OCI-LY7 (cell line): ENCODE measurements around the gene TMEM244. TPM values are rescaled to one million over a fixed set of nuclear protein-coding genes. Genes with fewer than 3 reads are reported as not detected.

Source experiments
- BruUV-seq: library from RNA; stranded (reverse); fragments of 400-500 nt; replicated peaks from 2 replicates; lab custom pipeline; 2021; lab: Mats Ljungman, UMichigan
- CTCF ChIA-PET: fragments of 300-600 bp; sonication (Branson Sonifier 250); formaldehyde crosslinking; loops from one replicate; lab custom pipeline; 2022; ENCODE audit warnings: antibody characterized with exemption; ENCODE audit not compliant: unreplicated experiment; lab: Charles Lee
- POLR2A ChIA-PET: fragments of 300-600 bp; sonication (Branson Sonifier 250); formaldehyde crosslinking; loops from one replicate; lab custom pipeline; 2022; ENCODE audit warnings: antibody characterized with exemption; lab: Charles Lee
- DNase-seq: peaks from one replicate; pipeline ENCODE4 v3.0.0-alpha.2; 2015; ENCODE audit warnings: low spot score
- H2AFZ ChIP-seq: fragments of 200-600 bp; sonication (generic), shearing (Covaris generic); 2 replicates; pipeline ENCODE4 v1.6.1; 2014; ENCODE audit warnings: mild to moderate bottlenecking, antibody characterized with exemption, low read length, moderate library complexity
- H3K27ac ChIP-seq: fragments of 200-600 bp; sonication (generic); 2 replicates; pipeline ENCODE4 v1.5.1; 2014; ENCODE audit warnings: mixed run types, low read depth, mild to moderate bottlenecking, moderate library complexity, low read length, inconsistent platforms; ENCODE audit not compliant: poor library complexity, severe bottlenecking
- H3K36me3 ChIP-seq: fragments of 200-600 bp; sonication (generic); 2 replicates; pipeline ENCODE4 v1.6.1; 2014; ENCODE audit warnings: mild to moderate bottlenecking, antibody characterized with exemption, low read length, moderate library complexity, mixed read lengths; ENCODE audit not compliant: insufficient read depth
- H3K4me1 ChIP-seq: fragments of 200-600 bp; sonication (generic); 2 replicates; pipeline ENCODE4 v1.5.1; 2014; ENCODE audit warnings: mild to moderate bottlenecking, low read length; ENCODE audit not compliant: insufficient read depth, poor library complexity, severe bottlenecking
- H3K4me2 ChIP-seq: fragments of 200-600 bp; sonication (generic); 2 replicates; pipeline ENCODE4 v1.6.1; 2014; ENCODE audit warnings: mild to moderate bottlenecking, low read length
- H3K4me3 ChIP-seq: fragments of 200-600 bp; sonication (generic); 2 replicates; pipeline ENCODE4 v1.5.1; 2014; ENCODE audit warnings: mild to moderate bottlenecking, low read depth, low read length; ENCODE audit not compliant: poor library complexity, severe bottlenecking
- H3K79me2 ChIP-seq: fragments of 200-600 bp; sonication (generic); 2 replicates; pipeline ENCODE4 v1.6.1; 2016; ENCODE audit warnings: low read depth, mild to moderate bottlenecking, low read length, moderate library complexity, mixed read lengths; ENCODE audit not compliant: insufficient read depth
- H3K9me2 ChIP-seq: fragments of 200-600 bp; sonication (generic); 2 replicates; pipeline ENCODE4 v1.6.1; 2016; ENCODE audit warnings: mild to moderate bottlenecking, low read length, mixed read lengths; ENCODE audit not compliant: insufficient read depth
- H3K9me3 ChIP-seq: fragments of 200-600 bp; sonication (generic); 2 replicates; pipeline ENCODE4 v1.6.1; 2014; ENCODE audit warnings: mild to moderate bottlenecking, mixed run types, low read length, mixed read lengths
- H4K20me1 ChIP-seq: fragments of 200-600 bp; sonication (generic); 2 replicates; pipeline ENCODE4 v1.6.1; 2014; ENCODE audit warnings: mild to moderate bottlenecking, antibody characterized with exemption, low read length, moderate library complexity, mixed read lengths; ENCODE audit not compliant: insufficient read depth
- CTCF ChIP-seq: fragments of 200-600 bp; sonication (generic); conservative IDR thresholded peaks from 2 replicates; pipeline ENCODE4 v1.5.1; 2014; ENCODE audit warnings: mild to moderate bottlenecking, antibody characterized with exemption, low read length, moderate library complexity, mixed read lengths
- EZH2phosphoT487 ChIP-seq: fragments of 200-600 bp; sonication (generic); IDR thresholded peaks from 2 replicates; pipeline ENCODE4 v1.6.1; 2018; ENCODE audit warnings: low read depth, borderline replicate concordance, mild to moderate bottlenecking, mixed run types, antibody characterized with exemption, low read length, moderate library complexity, mixed read lengths
- intact Hi-C: fragments of 100-400 bp; cut with micrococcal nuclease; formaldehyde crosslinking; loops from one replicate; pipeline ENCODE4 v1.10.0; 2022; ENCODE audit not compliant: unreplicated experiment
- total RNA-seq, 2 experiments: library from RNA; depleted of rRNA in 1 of 2; stranded (reverse); fragments of >200 nt in 1 of 2; shearing (Covaris generic) in 1 of 2; gene quantifications; 2 replicates each; pipeline ENCODE4 v1.2.3, GENCODE V29; 2014 to 2022

Gene TMEM244
- total RNA-seq, 2 experiments from 2014 or later: not detected

GRCh38 chr6:129871221-129871620, 10.1 kb upstream of the TMEM244 start:
- no peaks in the 10 kb centered on the region for H3K9me3 ChIP-seq
- no peaks in the 10 kb centered on the region for H3K36me3 ChIP-seq
- H3K4me2 ChIP-seq: no peak overlapping the region
- H4K20me1 ChIP-seq: no peaks in the 10 kb centered on the region
- H3K9me2 ChIP-seq: no peaks in the 10 kb centered on the region
- no peaks in the 10 kb centered on the region for H3K79me2 ChIP-seq
- CTCF ChIA-PET: no interaction called here
- no peaks in the 10 kb centered on the region for H3K4me1 ChIP-seq
- TF ChIP-seq CTCF: no peak
- TF ChIP-seq EZH2phosphoT487: no peak
- H2AFZ ChIP-seq: no peak overlapping the region
- no peak overlapping the region for H3K27ac ChIP-seq
- no peak overlapping the region for H3K4me3 ChIP-seq
- BruUV-seq: no TSS peak
- POLR2A ChIA-PET: interaction anchor here (1.3 kb wide), 1 partner anchor 16 kb away, joined by 3 read pairs; no protein-coding TSS in a partner anchor
- intact Hi-C loops: no loop called here
- DNase-seq: no peak

- H3K4me1 ChIP-seq: no peaks in the 10 kb centered on the region
- DNase-seq: no peak
- ChIA-PET CTCF (no interaction called here), POLR2A (interaction anchor here (0.9 kb wide), 1 partner anchor 24 kb away, joined by 5 read pairs; no protein-coding TSS in a partner anchor)
- H3K27ac ChIP-seq: no peak overlapping the region
- H3K9me3 ChIP-seq: no peaks in the 10 kb centered on the region
- no peaks in the 10 kb centered on the region for H3K79me2 ChIP-seq
- no TSS peak for BruUV-seq
- no peak overlapping the region for H3K4me3 ChIP-seq
- H3K9me2 ChIP-seq: 0 out of 2 replicates have a peak, but pooled peaks cover 3% of the 10 kb centered on the region
- H3K4me2 ChIP-seq: no peak overlapping the region
- H2AFZ ChIP-seq: no peak overlapping the region
- H4K20me1 ChIP-seq: no peaks in the 10 kb centered on the region
- intact Hi-C loops: no loop called here
- TF ChIP-seq CTCF (no peak), EZH2phosphoT487 (no peak)
- H3K36me3 ChIP-seq: no peaks in the 10 kb centered on the region
These were observed 6.3 kb upstream of the TMEM244 start for GRCh38 chr6:129867403-129867802.

- no peak for TF ChIP-seq CTCF
- TF ChIP-seq EZH2phosphoT487: no peak
- Histone ChIP-seq H3K4me1 (no peaks in the 10 kb centered on the region), H3K36me3 (no peaks in the 10 kb centered on the region), H4K20me1 (no peaks in the 10 kb centered on the region), H3K9me3 (no peaks in the 10 kb centered on the region), H3K27ac (no peak overlapping the region), H3K9me2 (peaks cover 3% of the 10 kb centered on the region; the same call in 1 of the 2 replicates), H2AFZ (no peak overlapping the region), H3K4me3 (no peak overlapping the region), H3K79me2 (no peaks in the 10 kb centered on the region), H3K4me2 (no peak overlapping the region)
- no peak for DNase-seq
- CTCF ChIA-PET: no interaction called here
- no TSS peak for BruUV-seq
- intact Hi-C loops: no loop called here
- POLR2A ChIA-PET: interaction anchor here (0.6 kb wide), 1 partner anchor 37 kb away, joined by 4 read pairs; no protein-coding TSS in a partner anchor
These were observed 5.6 kb upstream of the TMEM244 start for GRCh38 chr6:129866688-129867087.
